Endothelial cell of umbilical vein (primary cell): ENCODE measurements around the gene AOX1. TPM values are rescaled to one million over a fixed set of nuclear protein-coding genes. Genes with fewer than 3 reads are reported as not detected.

Source experiments
- BruUV-seq: library from RNA; stranded (reverse); fragments of 400-500 nt; replicated peaks from 2 replicates; lab custom pipeline; 2021; lab: Mats Ljungman, UMichigan
- CTCF ChIA-PET: fragments of 300-600, 350-600 bp; sonication (Branson Sonifier 250); formaldehyde crosslinking; loops from one replicate; lab custom pipeline; 2021; ENCODE audit warnings: antibody characterized with exemption, inconsistent platforms; lab: Charles Lee
- POLR2A ChIA-PET: fragments of 300-600, 350-600 bp; sonication (Branson Sonifier 250); formaldehyde crosslinking; loops from one replicate; lab custom pipeline; 2021; ENCODE audit warnings: antibody characterized with exemption, inconsistent platforms; lab: Charles Lee
- DNase-seq: peaks from one replicate; pipeline ENCODE4 v3.0.0-alpha.2; 2011; ENCODE audit warnings: low read depth, low spot score
- FAIRE-seq: peaks from 2 replicates; lab custom pipeline; 2011; peaks lifted over from hg19 to GRCh38; lab: Jason Lieb, UNC
- H2AFZ ChIP-seq: 2 replicates; pipeline ENCODE4 v1.6.0; 2012; ENCODE audit warnings: low read depth, low read length, control low read depth, inconsistent platforms
- H3K27ac ChIP-seq: 2 replicates; pipeline ENCODE4 v1.5.1; 2011; ENCODE audit warnings: low read depth, mild to moderate bottlenecking, control low read depth, low read length, moderate library complexity; ENCODE audit not compliant: insufficient read depth
- H3K27me3 ChIP-seq, 2 experiments: 2 replicates each; pipeline versions ENCODE4 v1.6.0 to v1.6.1; 2011; ENCODE audit warnings: low read length in 2 of 2, mixed read lengths in 1 of 2; ENCODE audit not compliant: control insufficient read depth in 2 of 2, insufficient read depth in 2 of 2
- H3K36me3 ChIP-seq, 2 experiments: 2 replicates in 1 of 2; 3 replicates in 1 of 2; pipeline ENCODE4 v1.5.1; 2011; ENCODE audit warnings: low read length in 2 of 2, mild to moderate bottlenecking in 1 of 2, moderate library complexity in 1 of 2; ENCODE audit not compliant: control insufficient read depth in 2 of 2, insufficient read depth in 2 of 2; ENCODE audit errors: extremely low read depth in 1 of 2
- H3K4me1 ChIP-seq: 3 replicates; pipeline ENCODE4 v1.5.1; 2011; ENCODE audit warnings: mild to moderate bottlenecking, low read length; ENCODE audit not compliant: control insufficient read depth, insufficient read depth; ENCODE audit errors: extremely low read depth
- H3K4me2 ChIP-seq: 2 replicates; pipeline ENCODE4 v1.6.1; 2011; ENCODE audit warnings: low read length, control low read depth, mixed read lengths; ENCODE audit not compliant: insufficient read depth
- H3K4me3 ChIP-seq, 3 experiments: fragments of 200-600 bp in 1 of 3; sonication (generic), shearing (Covaris generic) in 1 of 3; replicated peaks in 1 of 3; 2 replicates each; pipeline ENCODE4 v1.5.1; 2011 to 2016; ENCODE audit warnings: control low read depth in 3 of 3, low read length in 3 of 3, mild to moderate bottlenecking in 2 of 3, inconsistent platforms in 1 of 3, low read depth in 1 of 3, moderate library complexity in 1 of 3; ENCODE audit not compliant: insufficient read depth in 1 of 3
- H3K79me2 ChIP-seq: 2 replicates; pipeline ENCODE4 v1.6.0; 2012; ENCODE audit warnings: low read length, inconsistent platforms; ENCODE audit not compliant: control insufficient read depth, insufficient read depth
- H3K9ac ChIP-seq: replicated peaks from 2 replicates; pipeline ENCODE3; 2011; ENCODE audit warnings: low read length, control low read depth; ENCODE audit not compliant: insufficient read depth; ENCODE audit errors: extremely low read depth
- H3K9me1 ChIP-seq: replicated peaks from 3 replicates; pipeline ENCODE4 v1.6.0; 2011; ENCODE audit warnings: mild to moderate bottlenecking, low read length; ENCODE audit not compliant: control insufficient read depth, insufficient read depth; ENCODE audit errors: extremely low read depth
- H3K9me3 ChIP-seq: replicated peaks from 2 replicates; pipeline ENCODE4 v1.5.1; 2012; ENCODE audit warnings: low read length, inconsistent platforms; ENCODE audit not compliant: control insufficient read depth, insufficient read depth
- H4K20me1 ChIP-seq: replicated peaks from 2 replicates; pipeline ENCODE3; 2011; ENCODE audit warnings: mild to moderate bottlenecking, low read length; ENCODE audit not compliant: control insufficient read depth, insufficient read depth; ENCODE audit errors: extremely low read depth
- EZH2 ChIP-seq: IDR thresholded peaks from 2 replicates; pipeline ENCODE4 v1.6.1; 2012; ENCODE audit warnings: borderline replicate concordance, low read depth, mild to moderate bottlenecking, moderate library complexity, low read length, inconsistent platforms; ENCODE audit not compliant: severe bottlenecking
- FOS ChIP-seq: IDR thresholded peaks from 2 replicates; pipeline ENCODE4 v1.6.1; 2011; ENCODE audit warnings: mild to moderate bottlenecking, low read length, moderate library complexity, borderline replicate concordance; ENCODE audit not compliant: insufficient read depth
- GATA2 ChIP-seq: IDR thresholded peaks from 2 replicates; pipeline ENCODE4 v1.7.0; 2011; ENCODE audit warnings: low read depth, mild to moderate bottlenecking, moderate library complexity, mixed read lengths, low read length; ENCODE audit not compliant: insufficient read length, insufficient read depth
- JUN ChIP-seq: IDR thresholded peaks from 2 replicates; pipeline ENCODE4 v1.6.1; 2011; ENCODE audit warnings: borderline replicate concordance, low read depth; ENCODE audit not compliant: insufficient read length, insufficient read depth
- MYC ChIP-seq: IDR thresholded peaks from one replicate; pipeline ENCODE4 v1.6.1; 2011; ENCODE audit warnings: mild to moderate bottlenecking, low read depth, low read length
- POLR2A ChIP-seq: IDR thresholded peaks from 2 replicates; pipeline ENCODE4 v1.6.1; 2012; ENCODE audit warnings: low read depth, mild to moderate bottlenecking, control low read depth, low read length
- POLR2AphosphoS5 ChIP-seq: IDR thresholded peaks from 2 replicates; pipeline ENCODE4 v1.6.1; 2012; ENCODE audit warnings: low read depth, mild to moderate bottlenecking, control low read depth, low read length, moderate library complexity; ENCODE audit not compliant: insufficient read depth
- dilution Hi-C: fragments of 300-500 bp; cut with MboI; formaldehyde crosslinking; loops from one replicate; pipeline ENCODE4 v1.15.0; 2019; ENCODE audit warnings: low sequenced_read_pairs; ENCODE audit not compliant: extremely low pct_ligation_motif_present
- intact Hi-C: fragments of 100-400 bp; cut with micrococcal nuclease; formaldehyde crosslinking; loops from one replicate; pipeline ENCODE4 v1.10.0; 2022
- polyA plus RNA-seq, 4 experiments: library from polyadenylated mRNA; depleted of rRNA in 3 of 4; stranded (reverse) in 3 of 4; unstranded in 1 of 4; fragments of >200 nt; gene quantifications; 2 replicates each; pipeline versions ENCODE4 v1.2.1 to v1.2.3, GENCODE V29; 2011 to 2012; ENCODE audit warnings: missing spikeins in 1 of 4
- total RNA-seq: library from RNA; stranded (reverse); gene quantifications from 2 replicates; pipeline ENCODE4 v1.2.3, GENCODE V29; 2021
- TF ChIP-seq, protein P1 (sequence below): IDR thresholded peaks from 2 replicates; pipeline ENCODE4 v1.6.1; 2011; ENCODE audit not compliant: insufficient read depth, insufficient read length
- TF ChIP-seq, protein P2 (sequence below), 2 donors: IDR thresholded peaks; 1 replicate in 1 of 2; 2 replicates in 1 of 2; pipeline ENCODE4 v1.5.1; 2011; ENCODE audit warnings: low read length in 2 of 2, mild to moderate bottlenecking in 2 of 2, moderate library complexity in 2 of 2, control low read depth in 1 of 2, inconsistent platforms in 1 of 2, low read depth in 1 of 2; ENCODE audit not compliant: insufficient read depth in 1 of 2; ENCODE audit errors: extremely low read depth in 1 of 2

Gene AOX1
- total and polyA plus RNA-seq, 2 donors (not counting 3 experiments of a cell fraction or from before 2014, with no cell fraction given), result 0.03 to 0.46 TPM

DNA sequence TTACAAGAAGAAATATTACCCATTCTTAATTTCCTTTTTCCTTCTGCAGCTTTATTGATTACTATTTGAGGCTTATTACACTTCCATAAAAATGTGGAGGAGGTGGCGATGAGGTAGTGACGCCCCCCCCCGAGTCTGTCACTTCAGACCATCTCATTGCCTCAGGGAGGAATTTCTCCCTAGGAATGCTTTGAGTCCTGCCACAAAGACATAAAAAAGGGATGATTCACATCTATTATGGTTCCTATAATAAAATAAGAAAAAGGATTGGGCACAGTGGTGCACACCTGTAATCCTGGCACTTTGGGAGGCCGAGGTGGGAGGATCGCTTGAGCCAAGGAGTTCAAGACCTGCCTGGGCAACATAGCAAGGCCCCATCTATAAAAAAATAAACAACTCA is 93.7 kb downstream of the AOX1 start:
- H4K20me1 ChIP-seq, result no peaks in the 10 kb centered on the region
- no peaks in the 10 kb centered on the region for H3K9me3 ChIP-seq
- H3K36me3 ChIP-seq, result no peaks in the 10 kb centered on the region
- intact Hi-C loops, result no loop called here
- H3K4me1 ChIP-seq, result no peaks in the 10 kb centered on the region
- H3K9me1 ChIP-seq, result no peaks in the 10 kb centered on the region
- BruUV-seq, result no TSS peak
- no peak overlapping the region for H3K4me2 ChIP-seq
- H3K4me3 ChIP-seq, result no peak overlapping the region
- no peak overlapping the region for H2AFZ ChIP-seq
- no peak overlapping the region for H3K27ac ChIP-seq
- DNase-seq (no peak), FAIRE-seq (no peak)
- no peak for TF ChIP-seq GATA2
- no peak for TF ChIP-seq POLR2AphosphoS5
- no peak for TF ChIP-seq FOS
- TF ChIP-seq, protein P1, sequence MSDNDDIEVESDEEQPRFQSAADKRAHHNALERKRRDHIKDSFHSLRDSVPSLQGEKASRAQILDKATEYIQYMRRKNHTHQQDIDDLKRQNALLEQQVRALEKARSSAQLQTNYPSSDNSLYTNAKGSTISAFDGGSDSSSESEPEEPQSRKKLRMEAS, result no peak
- no peak for TF ChIP-seq EZH2
- no peak for TF ChIP-seq POLR2A
- no peak for TF ChIP-seq MYC
- TF ChIP-seq, protein P2, sequence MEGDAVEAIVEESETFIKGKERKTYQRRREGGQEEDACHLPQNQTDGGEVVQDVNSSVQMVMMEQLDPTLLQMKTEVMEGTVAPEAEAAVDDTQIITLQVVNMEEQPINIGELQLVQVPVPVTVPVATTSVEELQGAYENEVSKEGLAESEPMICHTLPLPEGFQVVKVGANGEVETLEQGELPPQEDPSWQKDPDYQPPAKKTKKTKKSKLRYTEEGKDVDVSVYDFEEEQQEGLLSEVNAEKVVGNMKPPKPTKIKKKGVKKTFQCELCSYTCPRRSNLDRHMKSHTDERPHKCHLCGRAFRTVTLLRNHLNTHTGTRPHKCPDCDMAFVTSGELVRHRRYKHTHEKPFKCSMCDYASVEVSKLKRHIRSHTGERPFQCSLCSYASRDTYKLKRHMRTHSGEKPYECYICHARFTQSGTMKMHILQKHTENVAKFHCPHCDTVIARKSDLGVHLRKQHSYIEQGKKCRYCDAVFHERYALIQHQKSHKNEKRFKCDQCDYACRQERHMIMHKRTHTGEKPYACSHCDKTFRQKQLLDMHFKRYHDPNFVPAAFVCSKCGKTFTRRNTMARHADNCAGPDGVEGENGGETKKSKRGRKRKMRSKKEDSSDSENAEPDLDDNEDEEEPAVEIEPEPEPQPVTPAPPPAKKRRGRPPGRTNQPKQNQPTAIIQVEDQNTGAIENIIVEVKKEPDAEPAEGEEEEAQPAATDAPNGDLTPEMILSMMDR (IDR thresholded peaks at IDR 0.05; ENCODE audit: extremely low read depth in 1 of 2, insufficient read depth in 1 of 2, low read depth in 1 of 2, low read length in 2 of 2), result no peak
- TF ChIP-seq JUN, result no peak
- ChIA-PET POLR2A (no interaction called here), CTCF (no interaction called here)
- no peak overlapping the region for H3K9ac ChIP-seq
- dilution Hi-C loops, result no loop called here
- no peaks in the 10 kb centered on the region for H3K79me2 ChIP-seq
- H3K27me3 ChIP-seq, result peaks cover 0 to 2% of the 10 kb centered on the region in 2 experiments
